ENCODE data around the gene AHSG.

DNA sequence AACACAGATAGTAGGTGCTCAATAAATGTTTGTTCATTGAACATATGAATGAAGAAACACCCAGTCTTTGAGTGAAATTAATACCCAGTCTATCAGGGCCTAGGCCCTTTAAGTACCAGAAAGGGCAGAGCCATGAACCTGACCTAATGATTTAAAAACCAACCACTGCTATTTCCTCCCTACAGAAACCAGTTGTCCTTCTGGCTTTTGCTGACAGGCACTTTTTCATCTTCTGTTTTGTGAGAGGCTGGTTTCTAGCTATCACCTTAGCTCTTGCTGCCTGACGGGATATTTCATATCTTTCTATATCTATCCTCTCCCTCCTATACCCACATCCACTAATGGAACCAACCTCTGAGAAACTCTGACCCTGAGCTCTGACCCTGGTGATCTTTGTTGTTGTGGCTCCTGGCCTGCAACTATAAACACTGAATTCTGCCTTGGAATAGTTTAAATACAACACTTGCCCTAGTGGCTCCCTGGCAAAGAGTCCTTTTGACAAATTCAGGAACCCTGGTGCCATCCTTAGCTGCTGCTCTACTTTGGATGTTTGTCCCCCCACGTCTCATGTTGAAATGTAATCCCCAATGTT lies 4.1 kb upstream of the AHSG start:
- no peak for TF ChIP-seq POLR2A (IDR thresholded peaks at IDR 0.05)
- TF ChIP-seq, protein P1, sequence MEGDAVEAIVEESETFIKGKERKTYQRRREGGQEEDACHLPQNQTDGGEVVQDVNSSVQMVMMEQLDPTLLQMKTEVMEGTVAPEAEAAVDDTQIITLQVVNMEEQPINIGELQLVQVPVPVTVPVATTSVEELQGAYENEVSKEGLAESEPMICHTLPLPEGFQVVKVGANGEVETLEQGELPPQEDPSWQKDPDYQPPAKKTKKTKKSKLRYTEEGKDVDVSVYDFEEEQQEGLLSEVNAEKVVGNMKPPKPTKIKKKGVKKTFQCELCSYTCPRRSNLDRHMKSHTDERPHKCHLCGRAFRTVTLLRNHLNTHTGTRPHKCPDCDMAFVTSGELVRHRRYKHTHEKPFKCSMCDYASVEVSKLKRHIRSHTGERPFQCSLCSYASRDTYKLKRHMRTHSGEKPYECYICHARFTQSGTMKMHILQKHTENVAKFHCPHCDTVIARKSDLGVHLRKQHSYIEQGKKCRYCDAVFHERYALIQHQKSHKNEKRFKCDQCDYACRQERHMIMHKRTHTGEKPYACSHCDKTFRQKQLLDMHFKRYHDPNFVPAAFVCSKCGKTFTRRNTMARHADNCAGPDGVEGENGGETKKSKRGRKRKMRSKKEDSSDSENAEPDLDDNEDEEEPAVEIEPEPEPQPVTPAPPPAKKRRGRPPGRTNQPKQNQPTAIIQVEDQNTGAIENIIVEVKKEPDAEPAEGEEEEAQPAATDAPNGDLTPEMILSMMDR (IDR thresholded peaks at IDR 0.05) = no peak
